DMS153 (cell line): ENCODE data around the gene GP9.
"Not testable (repeated sequence)": the region's sequence is repeated elsewhere in the genome, so short reads cannot be mapped to it uniquely, and the experiment has no call there.

Experiments used
- DNase-seq: peaks from one replicate; lab custom pipeline; 2025; lab: John Stamatoyannopoulos, UW

The GP9 gene

DNA sequence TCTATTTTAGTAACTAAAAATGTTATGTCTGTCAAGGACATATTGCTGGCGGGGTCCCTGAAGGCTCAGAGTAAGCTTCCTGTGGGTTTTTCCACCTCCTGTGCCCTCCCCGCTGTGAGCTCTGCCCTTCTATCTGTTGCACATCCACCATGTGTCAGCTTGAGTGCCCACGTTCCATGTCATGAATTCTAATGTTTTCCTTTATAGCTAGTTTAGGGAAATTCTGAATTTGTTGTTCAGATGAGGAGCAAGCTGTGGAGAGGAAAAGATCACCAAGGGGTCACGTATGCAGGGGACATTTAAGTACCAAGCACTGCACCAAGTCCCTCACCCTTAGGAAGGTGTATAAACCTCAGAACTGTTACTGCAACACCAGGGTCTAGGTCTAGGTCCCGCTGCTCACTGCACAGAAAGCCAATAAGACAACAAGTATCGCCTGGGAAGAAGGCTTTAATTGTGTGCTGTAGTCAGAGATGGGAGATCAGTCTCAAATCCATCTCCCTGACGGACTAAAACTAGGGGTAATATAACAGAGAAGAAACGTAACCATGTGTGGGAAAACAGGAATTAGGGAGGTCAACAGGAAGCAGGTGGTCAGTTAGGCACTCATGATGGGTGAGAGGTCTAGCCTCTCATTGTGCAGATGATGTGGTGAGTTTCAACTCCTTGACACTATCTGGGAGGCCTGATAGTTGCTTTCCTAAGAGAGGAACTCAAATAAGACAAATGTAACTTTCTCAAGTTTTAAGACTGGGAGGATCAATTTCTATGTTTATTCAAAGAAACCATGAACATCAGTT is 9.7 kb downstream of the GP9 start:
- no peak for DNase-seq

DNA sequence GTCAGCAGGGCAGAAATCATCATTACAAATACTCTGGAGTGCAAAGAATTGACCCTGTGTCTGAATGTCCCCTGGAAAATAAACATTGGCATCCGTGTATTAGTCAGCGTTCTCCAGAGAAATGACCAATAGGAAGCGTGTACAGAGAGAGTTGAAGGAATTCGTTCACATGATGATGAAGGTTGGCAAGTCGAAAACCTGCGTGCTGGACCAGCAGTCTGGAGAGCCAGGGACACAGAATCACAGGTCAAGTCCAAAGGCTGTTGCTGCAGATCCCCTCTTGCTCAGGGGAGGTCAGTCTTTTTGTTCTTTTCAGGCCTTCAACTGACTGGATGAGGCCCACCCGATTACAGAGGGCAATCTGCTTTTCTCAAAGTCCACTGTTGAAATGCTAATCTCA is 16.6 kb downstream of the GP9 start:
- DNase-seq: no peak

DNA sequence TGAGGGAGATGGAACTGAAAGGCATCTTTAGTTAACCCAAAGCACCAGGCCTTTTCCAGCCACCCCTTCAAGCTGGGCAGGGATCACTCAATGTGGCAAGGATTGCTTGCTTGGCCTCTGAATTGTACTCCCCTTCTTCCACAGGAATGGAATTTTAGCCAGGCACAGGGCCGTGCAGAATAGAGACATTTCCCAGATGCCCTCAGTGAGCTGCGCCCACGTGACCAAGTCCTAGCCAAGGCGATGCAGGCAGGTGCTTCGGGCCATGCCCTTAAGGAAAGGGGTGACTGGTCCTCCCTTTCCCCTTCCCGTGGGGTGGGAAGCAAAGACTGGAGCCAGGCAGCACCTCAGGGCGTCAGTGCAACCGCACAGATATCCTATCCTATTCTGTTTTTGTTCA is 17.9 kb downstream of the GP9 start:
- DNase-seq: no peak

DNA sequence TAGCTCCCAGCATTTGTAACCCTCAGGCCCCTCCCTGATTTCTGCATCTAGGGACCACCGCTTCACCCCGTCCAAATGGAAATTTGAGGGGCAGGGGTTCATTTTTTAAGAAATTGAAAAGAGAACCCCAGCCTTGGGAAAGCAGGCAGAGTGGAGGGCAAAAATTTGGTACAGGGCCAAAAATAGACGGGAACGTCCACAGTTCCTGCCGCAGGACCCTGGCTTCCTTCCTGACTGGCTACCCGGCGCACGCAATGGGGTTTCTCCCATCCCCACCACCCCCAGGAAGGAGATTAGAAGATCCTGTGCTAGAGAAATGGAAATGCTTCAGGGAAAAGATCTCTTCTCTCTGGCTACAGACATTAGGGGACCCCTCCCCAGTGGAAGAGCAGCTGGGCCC is 20.9 kb downstream of the GP9 start:
- DNase-seq: no peak

DNA sequence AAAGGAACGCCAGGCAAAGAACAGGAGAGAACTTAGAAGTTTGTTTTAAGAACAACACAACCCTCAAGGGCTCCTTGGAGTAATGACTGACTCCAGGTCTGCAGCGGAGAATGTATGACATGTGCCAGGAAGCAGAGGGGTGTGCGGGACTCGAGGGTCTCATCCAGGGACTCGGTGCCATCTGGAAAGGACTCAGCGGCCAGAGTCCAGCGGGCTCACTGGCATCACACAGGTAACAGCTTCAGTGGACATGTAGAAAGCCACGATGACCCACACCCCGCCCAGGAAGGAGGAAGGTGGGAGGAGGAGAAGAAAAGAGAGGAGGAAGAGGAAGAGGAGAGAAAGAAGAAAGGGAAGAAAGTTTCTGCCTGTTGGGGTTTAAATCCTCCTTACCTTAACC is 21.4 kb downstream of the GP9 start:
- DNase-seq: no peak

DNA sequence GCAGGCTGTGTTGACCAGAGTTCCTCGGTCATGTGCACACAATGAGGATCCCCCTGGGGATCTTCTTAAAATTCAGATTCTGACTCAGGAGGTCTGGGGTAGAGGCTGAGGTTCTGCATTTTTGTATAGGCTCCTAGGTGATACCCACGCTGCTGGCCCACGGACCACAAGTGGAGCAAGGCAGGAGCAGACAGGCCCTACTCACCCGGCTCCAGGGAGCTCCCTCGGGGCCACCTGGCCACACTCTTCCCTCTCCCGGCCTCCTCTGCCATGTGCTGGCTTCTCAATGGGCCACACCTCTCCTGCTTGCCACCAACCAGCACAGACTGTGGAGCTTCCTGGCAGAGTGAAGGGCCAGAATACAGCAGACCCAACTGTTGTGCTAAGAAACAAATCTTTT is 23.9 kb downstream of the GP9 start:
- no peak for DNase-seq

DNA sequence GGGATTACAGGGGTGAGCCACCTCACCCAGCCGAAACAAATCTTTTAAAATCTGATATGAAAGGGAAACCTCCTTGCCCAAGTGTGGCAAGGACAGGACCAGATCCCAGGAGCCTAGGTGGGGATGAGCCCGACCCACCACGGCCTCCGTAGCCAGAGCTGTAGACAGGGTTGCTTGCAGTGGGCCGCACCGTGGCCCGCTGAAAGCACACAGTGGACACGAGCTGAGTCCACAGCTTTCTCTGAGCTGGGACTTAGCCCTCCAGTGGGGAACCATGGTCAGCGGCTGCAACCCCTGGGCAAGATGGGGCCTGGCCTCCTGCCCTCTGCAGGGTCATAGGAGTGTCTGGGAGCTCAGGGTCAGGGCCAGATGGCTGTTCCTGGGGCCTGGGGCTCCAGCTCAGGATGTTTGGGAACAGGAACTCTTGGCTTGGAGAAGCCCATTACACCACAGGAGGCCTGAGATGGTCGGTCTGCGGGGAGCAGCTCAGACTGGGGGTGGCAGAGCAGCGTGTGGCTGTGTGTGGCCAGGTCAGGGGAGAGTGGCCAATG is 24.7 kb downstream of the GP9 start:
- DNase-seq: no peak

DNA sequence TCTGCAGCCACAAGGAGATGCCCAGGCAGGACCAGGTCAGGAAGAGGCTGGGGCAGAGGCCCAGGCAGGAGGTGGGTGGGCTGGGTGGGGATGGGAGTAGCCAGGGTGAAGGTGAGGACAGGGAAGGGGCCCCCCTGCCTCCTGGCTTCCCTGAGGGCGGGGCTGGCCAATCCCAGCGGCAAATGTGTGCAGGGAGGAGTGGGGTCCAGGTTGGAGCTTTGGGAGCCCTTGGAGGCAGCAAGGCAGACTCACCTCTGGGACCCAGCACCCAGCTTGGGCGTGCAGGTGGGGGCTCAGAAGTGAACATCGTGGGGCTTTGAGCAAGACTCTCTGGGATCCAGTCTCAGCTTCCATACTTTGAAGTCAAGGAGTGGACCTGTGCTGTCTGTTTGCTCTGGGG is 25.2 kb downstream of the GP9 start:
- no peak for DNase-seq

DNA sequence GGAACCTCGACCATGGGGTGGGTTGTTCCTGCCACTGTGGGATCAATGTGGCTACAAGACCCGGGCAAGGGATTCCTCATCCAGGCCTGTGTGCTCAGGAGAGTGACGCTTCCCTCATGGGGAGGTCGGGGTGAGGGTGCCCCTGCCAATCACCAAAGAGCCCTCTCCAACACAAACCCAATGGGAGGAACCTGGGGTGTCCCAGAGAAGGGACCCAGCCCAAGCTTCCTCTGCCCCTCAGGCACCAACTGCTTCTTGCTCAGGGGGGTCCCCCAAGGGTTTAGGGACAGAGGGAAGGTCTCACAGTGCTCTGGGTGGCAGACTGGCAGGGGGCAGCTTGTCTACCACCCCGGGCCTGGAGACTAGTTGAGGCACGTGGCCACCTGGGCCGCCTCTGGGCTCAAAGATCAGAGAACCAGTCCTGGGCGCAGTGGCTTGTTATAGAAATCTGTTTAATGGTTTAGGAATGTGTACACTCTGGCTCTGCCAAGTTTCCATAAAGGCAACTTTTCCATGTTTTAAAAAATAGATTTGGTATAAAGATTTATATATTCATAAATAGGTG is 26.6 kb downstream of the GP9 start:
- DNase-seq: no peak

DNA sequence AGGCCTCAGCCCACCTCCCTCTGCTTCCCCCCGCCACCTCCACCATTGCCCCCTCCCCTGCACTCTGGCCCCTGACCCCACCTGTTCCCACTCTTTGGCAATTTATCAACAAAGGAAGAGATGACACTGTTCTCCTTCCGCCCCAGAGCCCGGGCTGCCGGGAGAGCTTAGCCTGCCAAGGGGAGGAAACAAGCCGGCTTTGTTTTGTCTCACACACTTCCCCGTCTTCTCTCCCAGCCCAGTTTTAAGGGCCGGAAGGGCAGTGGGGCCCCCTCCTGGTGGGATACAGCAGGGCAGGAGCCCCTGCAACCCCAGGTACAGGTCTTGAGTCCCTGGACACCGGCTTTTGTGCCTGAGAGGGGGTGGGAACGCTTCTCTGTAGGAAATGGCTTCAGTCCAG is 27.3 kb downstream of the GP9 start:
- peak; percentile 62 for DNase-seq

DNA sequence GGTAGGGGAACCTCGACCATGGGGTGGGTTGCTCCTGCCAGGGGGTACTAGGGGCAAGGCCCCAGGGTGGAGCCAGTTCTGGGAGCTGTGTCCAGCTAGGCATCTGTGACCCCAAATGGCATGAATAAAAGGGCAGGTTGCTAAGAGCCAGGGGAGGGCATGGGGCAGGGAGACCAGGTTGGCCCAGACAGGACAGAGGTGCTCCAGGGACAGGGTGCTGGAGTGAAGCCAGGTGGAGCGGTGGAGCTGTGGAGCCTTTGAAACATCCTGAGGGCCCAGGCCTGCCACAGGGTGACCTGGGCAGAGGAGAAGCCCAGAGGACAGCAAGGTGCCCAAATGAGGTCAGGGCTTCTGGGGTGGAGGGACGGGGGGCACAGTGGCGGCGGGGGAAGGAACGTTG is 27.7 kb downstream of the GP9 start:
- DNase-seq: not testable (repeated sequence)

DNA sequence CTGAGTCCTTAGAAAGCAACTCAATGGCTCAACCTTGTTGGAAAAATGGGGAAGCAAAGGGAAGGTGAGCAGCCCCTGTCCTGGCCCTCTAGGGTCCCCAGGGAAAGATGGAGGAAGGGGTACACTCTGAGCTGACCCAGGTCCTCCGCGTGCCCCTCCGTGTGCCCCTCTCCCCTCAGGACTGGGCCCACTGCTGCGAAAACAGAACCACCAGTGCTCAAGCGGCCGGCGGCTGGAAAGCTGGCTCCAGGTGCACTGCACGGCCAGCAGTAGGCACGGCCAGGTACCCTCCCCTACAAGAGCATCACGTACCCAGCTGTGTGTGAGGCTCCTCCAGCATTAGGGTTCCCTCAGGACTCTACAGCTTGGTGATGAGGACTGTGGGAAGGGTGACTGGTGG is 34.7 kb downstream of the GP9 start:
- DNase-seq: no peak

DNA sequence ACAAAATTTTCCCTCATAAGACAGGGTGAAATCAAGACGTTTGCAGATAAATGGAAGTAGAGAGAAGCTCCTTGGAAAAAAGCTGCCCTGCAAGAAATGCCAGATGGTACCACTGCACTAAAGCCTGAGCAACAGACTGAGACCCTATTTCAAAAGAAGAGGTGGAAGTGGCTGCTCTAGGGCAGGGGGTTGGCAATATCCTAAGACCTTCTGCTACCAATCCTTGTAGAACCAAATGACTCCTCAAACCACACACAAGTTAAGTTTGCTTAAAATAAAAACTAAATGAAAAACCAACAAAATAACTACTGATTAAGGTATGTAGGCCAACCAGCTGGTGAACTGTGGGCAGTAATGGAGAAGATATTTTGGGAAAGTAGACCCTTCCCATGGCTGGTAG is 39.7 kb downstream of the GP9 start:
- no peak for DNase-seq

DNA sequence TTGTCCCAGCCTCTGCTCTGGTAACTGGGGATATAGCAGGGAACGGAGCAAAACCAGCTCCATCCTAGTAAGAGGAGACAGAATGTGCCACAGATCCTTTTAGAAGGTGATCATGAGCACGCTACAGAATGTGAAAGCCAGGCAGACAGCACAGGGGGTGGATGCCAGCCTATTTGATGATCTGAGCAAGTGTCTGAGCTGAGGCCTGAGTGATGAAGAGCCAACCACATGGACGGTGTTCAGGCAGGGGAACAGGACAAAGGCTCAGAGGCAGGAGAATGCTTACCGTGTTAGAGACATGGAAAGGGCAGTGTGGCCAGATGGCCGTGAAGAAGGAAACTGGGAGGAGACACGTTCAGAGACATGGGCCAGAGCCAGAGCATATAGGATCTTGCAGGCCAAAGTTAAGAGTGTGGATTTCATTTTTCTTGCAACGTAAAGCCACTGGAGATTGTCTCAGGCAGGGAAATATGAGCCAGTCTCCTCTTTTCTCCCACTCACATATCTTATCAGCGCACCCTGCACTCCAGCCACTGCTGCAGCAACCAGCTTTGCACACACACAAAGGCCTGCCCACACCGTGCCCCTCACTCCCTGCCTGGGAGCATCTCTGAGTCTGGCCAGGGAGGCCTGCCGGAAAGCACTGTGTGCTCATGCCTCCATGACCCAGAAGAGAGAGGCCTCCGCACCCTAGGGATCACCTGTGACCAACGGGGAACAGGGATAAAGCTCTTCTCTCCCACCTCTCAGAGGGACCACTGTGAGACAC is 41.0 kb downstream of the GP9 start:
- DNase-seq: no peak

DNA sequence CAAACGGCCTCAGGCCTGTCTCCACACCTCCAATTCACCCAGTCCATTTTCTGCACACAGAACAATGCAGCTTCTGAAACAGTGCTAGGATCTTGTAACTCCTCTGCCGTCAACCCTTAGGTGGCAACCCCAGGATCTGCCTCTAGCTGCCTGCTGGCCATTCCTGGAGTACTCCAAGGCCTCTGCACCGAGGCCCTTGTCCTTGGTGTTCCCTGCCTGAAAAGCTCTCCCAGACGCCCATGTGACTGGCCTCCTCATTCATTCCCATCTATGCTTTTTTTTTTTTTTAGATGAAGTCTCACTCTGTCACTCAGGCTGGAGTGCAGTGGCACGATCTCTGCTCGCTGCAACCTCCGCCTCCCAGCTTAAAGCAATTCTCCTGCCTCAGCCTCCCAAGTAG is 42.7 kb downstream of the GP9 start:
- no peak for DNase-seq

DNA sequence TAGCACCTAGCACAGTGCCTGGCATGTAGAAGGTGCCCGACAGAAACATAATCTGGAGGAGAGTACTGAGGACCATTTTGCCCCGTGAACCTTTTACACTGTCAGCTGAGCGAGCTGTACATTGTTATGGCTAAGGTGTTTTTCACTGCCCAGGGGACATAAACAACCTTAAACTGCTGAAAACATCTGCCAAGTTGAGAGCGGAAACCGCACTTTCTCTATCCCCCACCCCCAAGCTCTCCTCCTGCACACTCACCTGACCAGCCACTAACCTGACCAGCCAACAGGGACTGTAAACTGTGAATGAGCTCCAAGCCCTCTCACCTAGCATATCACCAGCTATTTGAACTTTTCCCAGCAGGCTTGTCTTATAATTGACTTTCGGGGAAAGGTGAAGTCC is 43.5 kb downstream of the GP9 start:
- DNase-seq: no peak

DNA sequence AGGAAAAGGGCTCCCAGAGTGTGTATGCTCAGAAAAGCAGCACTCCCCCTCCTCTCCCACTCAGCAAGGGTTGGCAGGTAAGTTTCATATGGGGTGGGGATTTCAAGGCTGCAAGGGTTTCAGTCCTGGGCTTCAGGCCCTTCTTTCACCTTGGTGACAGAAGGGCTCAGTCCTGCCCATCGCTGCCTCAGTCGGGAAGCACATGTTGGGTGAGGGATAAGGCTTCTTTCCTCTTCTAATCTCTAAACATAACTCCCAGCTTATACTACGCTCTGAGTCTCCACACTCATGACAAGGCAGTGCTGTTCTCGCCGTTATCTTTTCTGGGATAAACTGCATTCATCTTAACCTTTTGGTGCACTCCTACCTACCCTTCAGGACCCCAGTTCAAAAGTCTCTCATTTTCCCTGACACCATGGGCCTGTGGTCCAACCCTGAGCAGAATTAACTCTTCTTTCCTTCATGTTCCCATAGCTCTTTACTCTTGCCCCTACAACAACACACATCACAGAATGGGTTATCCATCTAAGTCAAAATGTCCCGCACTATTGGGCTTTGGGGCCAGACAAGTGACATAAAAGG is 44.0 kb downstream of the GP9 start:
- DNase-seq: no peak

DNA sequence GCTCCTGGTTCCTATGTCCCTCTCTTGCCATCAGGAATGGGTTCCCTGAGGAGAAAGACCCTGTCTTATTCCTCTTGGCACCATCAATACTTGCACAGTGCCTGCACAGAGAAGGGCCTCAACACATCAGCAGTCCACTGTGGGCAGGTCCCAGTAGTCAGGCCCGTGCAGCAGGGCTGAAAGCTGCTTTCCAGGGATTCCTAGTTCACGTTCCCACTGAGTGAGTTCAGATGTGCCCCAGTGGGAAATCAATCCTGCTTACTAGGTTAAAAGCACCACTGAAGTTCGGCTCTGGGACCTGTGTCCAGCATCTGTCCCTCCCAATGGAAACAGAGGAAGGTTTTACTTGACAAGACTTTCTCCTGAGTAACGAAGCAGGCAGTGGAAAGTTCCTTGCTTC is 45.3 kb downstream of the GP9 start:
- DNase-seq: no peak

DNA sequence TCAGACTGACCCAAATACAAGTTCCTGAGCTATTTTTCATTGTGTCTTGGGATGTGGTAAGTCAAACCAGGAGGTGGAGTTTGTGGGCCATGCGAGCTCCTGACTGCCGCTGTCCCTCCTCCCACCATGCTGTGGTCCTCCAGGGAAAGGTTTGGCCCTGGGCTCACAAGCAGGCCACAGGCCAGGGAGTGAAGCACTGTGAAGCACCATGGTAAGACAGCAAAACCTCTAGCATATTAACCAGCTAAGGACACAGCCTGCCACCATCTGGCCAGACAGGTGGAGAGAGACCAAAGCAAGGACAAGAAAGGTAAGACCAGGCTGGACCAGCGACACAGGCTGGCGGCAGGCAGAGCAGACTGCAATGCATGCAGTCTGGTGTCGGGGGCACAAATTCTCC is 45.7 kb downstream of the GP9 start:
- DNase-seq: no peak

DNA sequence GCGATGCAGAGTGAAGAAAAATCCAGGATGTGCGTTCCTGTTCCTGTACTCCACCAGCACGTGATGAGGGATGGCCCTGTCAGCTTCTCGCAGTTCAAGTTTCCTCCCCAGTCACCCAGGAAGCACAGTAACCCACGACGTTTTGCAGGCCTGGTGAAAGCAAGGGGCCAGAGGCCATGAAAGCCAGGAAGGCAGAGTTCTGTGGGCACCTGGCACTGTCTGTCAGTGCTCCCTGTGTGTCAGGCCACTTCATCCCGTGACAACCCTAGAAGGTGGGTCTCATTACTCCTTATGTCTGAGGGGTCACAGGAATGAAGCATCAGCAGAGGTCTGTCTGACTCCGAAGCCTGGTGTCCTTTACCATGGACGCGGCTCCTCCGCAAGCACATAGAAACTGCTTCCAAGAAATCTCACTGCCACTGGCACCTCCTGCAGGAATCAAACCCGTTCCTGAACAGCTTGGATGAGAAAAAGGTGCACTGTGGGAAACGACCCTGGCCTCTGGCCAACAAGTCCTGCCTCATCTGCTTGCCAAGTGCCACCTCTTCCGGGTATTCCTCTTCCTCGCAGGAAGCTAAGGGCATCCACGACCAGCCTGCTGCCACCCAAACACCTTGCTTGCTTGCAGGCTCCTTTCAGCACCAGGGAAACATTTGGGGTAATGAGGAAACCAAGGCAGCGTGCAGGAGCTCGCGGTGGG is 46.4 kb downstream of the GP9 start:
- peak; percentile 36 for DNase-seq

DNA sequence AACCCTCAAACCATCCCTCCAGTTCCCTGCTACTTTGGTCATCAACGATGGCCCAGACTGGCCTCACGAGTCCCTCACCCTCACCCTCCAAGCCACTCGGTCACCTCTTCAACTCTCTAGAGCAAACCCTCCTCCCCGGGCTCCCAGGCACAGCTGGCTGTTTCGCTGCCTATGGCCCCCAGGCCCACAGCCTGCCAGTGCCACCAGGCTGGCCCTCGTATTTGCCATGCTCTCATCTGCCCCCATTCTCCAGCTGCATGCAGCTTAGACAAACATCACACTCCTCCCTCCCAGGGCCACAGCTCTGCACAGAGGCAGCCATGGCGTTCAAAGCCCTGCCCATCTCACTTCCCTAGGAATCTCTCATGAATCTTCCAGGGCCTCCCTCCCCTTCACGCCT is 47.2 kb downstream of the GP9 start:
- no peak for DNase-seq
